ENCODE results near the gene GRID2.
"Not testable (repeated sequence)": the region's sequence is repeated elsewhere in the genome, so short reads cannot be mapped to it uniquely, and the experiment has no call there.

Gene GRID2

GRCh38 chr4:92303621-92304027 is at the start of gene GRID2:
Gene GRID2 (plus strand): TSS chr4:92303966.
- peaks cover 10% of the 10 kb centered on the region for H3K4me1 Mint-ChIP-seq
- H3K4me3 Mint-ChIP-seq = no peak within 1 kb of the TSS
- DNase-seq (no peak), ATAC-seq (no peak)
- peaks cover 0 to 7% of the 10 kb centered on the region in 2 donors for H3K9me3 Mint-ChIP-seq
- no peak within 1 kb of the TSS for H3K27ac Mint-ChIP-seq
- peaks cover 41% of the 10 kb centered on the region for H3K27me3 Mint-ChIP-seq

DNA sequence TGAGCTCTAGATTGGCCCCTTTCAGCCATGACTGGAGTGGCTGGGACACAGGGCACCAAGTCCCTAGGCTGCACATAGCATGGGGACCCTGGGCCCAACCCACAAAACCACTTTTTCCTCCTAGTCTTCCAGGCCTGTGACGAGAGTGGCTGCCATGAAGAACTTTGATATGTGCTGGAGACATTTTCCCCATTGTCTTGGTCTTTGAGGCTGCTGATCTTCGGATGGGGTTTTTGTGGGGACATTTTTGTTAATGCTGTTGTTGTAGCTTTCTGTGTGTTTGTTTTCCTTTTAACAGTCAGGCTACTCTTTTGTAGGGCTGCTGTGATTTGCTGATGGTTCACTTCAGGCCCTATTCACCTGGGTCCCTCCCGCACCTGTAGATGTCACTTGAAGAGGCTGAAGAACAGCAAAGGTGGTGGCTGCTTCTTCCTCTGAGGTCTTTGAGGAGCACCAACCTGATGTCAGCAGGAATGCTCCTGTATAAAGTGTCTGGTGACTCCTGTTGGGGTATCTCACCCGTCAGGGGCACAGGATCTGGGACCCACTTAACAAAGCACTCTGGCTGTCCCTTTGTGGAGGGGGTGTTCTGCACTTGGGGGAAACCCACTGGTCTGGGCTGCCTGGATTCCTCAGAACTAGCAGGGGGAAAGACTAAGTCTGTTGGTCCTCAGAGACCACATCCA is 49.6 kb upstream of the GRID2 start:
- no peak for DNase-seq
- Mint-ChIP-seq H3K4me1 (no peaks in the 10 kb centered on the region), H3K27ac (no peak overlapping the region), H3K27me3 (no peaks in the 10 kb centered on the region), H3K9me3 (peaks cover 6 to 16% of the 10 kb centered on the region in 2 donors), H3K4me3 (no peak overlapping the region)
- ATAC-seq = no peak

- no peak overlapping the region for H3K27ac Mint-ChIP-seq
- H3K27me3 Mint-ChIP-seq = no peaks in the 10 kb centered on the region
- no peak for ATAC-seq
- DNase-seq = no peak
- no peak overlapping the region for H3K4me3 Mint-ChIP-seq
- peaks cover 0 to 16% of the 10 kb centered on the region in 2 donors for H3K9me3 Mint-ChIP-seq
- no peaks in the 10 kb centered on the region for H3K4me1 Mint-ChIP-seq
These were observed 48.9 kb upstream of the GRID2 start for GRCh38 chr4:92254767-92255442.

DNA sequence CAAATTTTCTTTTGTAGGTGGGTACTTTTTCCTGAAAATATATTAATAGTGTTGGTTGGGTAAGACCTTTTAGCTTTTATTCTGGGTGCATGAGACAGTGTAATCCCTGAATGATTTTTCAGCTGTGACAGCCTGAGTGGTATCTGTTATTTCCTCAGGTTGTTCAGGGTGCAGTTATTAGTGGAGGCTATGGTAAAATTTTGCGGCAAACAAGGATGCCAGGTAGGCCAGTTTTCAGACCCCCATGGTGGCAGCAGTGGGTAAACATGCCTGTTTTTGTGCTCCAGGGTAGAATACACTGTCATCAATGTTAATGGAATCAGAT is 47.9 kb upstream of the GRID2 start:
- H3K27me3 Mint-ChIP-seq = no peaks in the 10 kb centered on the region
- no peak overlapping the region for H3K27ac Mint-ChIP-seq
- ATAC-seq (no peak), DNase-seq (no peak)
- H3K9me3 Mint-ChIP-seq = peaks cover 0 to 16% of the 10 kb centered on the region in 2 donors
- H3K4me3 Mint-ChIP-seq = no peak overlapping the region
- H3K4me1 Mint-ChIP-seq = no peaks in the 10 kb centered on the region

DNA sequence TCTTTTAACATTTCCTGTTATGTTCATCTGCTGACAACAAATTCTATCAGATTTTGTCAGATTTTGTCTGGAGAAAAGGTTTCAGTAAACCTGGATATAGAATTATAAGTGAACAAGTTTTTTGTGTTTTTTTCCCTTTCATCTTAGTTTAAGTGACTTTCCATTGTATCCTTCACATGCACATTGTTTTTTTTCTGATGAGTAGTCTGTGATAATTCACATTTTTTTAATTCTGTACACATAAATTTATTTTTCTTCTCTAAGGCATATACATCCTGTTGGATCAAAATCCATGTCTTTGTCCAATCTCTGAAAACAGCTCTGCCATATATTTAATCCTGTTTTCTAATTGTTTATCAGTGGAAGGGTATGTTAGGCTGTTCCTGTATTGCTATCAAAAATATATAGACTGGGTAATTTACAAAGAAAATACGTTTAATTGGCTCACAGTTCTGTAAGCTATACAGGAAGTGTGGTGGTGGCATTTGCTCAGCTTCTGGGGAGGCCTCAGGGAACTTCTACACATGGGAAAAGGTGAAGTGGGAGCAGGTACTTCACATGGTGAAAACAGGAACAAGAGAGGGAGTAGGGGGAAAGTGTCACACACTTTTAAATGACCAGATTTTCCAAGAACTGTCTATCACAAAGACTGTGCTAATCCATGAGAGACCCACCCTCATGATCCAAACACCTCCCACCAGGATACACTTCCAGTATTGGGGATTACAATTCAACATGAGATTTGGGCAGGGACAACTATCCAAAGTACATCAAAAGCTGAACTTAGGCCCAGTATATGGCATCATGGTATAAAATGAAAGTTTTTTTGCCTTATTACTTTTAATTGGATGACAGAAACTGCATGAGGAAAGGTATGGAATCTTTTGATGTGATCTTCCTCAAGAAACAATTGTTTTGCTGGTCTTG is 45.6 kb upstream of the GRID2 start:
- no peak overlapping the region for H3K4me3 Mint-ChIP-seq
- H3K27me3 Mint-ChIP-seq = no peaks in the 10 kb centered on the region
- H3K27ac Mint-ChIP-seq = no peak overlapping the region
- peaks cover 0 to 16% of the 10 kb centered on the region in 2 donors for H3K9me3 Mint-ChIP-seq
- ATAC-seq (no peak), DNase-seq (no peak)
- H3K4me1 Mint-ChIP-seq = no peaks in the 10 kb centered on the region

GRCh38 chr4:92261256-92261655 is 42.5 kb upstream of the GRID2 start:
- Mint-ChIP-seq H3K4me3 (no peak overlapping the region), H3K9me3 (peaks cover 0 to 4% of the 10 kb centered on the region in 2 donors), H3K27me3 (no peaks in the 10 kb centered on the region), H3K27ac (no peak overlapping the region), H3K4me1 (no peaks in the 10 kb centered on the region)
- DNase-seq (no peak), ATAC-seq (no peak)

DNA sequence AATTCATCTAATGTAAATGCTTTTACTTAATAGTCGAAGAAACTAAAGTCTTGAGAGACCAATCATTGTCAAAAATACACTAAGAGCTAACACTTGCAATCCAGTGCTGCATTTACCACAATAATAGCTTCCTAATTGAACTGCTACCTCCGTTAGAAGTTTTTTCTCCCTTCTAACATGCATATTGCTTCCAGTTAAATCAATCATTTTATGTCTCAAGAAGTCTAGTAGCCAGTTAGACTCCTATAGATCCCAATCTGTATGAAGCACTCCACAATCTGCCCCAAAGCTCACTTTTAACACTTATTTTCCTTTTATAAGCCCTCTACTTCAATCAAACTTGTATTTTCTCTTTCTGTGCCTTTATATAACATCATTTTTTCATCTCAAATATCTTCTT is 41.4 kb upstream of the GRID2 start:
- Mint-ChIP-seq H3K4me1 (no peaks in the 10 kb centered on the region), H3K27me3 (no peaks in the 10 kb centered on the region), H3K27ac (no peak overlapping the region), H3K4me3 (no peak overlapping the region), H3K9me3 (no peaks in the 10 kb centered on the region)
- no peak for DNase-seq
- ATAC-seq = no peak

GRCh38 chr4:92263010-92263409 is 40.8 kb upstream of the GRID2 start:
- no peak overlapping the region for H3K27ac Mint-ChIP-seq
- H3K4me3 Mint-ChIP-seq = no peak overlapping the region
- no peaks in the 10 kb centered on the region for H3K9me3 Mint-ChIP-seq
- no peak for ATAC-seq
- no peaks in the 10 kb centered on the region for H3K27me3 Mint-ChIP-seq
- no peaks in the 10 kb centered on the region for H3K4me1 Mint-ChIP-seq
- DNase-seq = no peak

DNA sequence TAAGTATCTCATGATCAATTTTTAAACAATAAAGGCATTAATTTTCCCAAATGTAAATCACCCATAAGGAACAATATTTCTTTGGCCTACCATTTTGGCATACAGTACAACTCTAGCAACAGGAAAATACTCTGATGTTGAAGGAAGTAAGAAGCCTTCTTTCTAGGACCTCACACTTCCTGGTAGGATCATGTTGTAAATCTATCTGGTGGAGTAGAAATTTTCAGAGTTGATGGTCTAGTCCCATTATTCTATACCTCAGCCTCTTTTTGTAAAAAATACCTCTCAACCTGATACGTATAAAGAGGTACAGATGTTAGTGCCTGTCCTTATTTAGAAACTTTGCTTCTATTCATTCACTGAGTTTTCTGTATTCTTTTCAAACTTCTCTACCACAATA is 40.2 kb upstream of the GRID2 start:
- H3K4me1 Mint-ChIP-seq = no peaks in the 10 kb centered on the region
- no peak overlapping the region for H3K4me3 Mint-ChIP-seq
- H3K27ac Mint-ChIP-seq = no peak overlapping the region
- no peaks in the 10 kb centered on the region for H3K9me3 Mint-ChIP-seq
- DNase-seq = no peak
- no peak for ATAC-seq
- H3K27me3 Mint-ChIP-seq = no peaks in the 10 kb centered on the region

- Mint-ChIP-seq H3K4me1 (no peaks in the 10 kb centered on the region), H3K9me3 (no peaks in the 10 kb centered on the region), H3K27me3 (no peaks in the 10 kb centered on the region), H3K4me3 (no peak overlapping the region), H3K27ac (no peak overlapping the region)
- DNase-seq (no peak), ATAC-seq (no peak)
These were observed 39.6 kb upstream of the GRID2 start for GRCh38 chr4:92264163-92264562.

DNA sequence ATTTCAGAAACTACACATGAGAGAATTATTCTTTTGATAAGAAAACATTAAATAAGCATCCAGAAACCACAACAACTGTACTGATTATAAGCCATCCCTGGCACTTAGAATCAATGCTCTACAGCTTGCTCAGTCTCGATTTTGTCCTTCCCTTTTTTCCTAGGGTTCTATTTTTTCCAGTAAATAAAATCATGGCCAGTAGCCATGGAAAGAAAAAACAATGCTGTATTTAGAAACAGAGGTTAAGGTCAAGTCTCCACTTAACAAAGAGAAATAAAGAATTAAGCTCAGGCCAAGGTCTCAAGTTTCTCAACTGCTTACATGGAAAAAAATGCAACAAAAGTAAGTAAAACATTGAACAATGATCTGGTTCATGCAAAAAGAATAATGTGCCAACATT is 38.7 kb upstream of the GRID2 start:
- H3K4me1 Mint-ChIP-seq = no peaks in the 10 kb centered on the region
- no peak overlapping the region for H3K27ac Mint-ChIP-seq
- no peaks in the 10 kb centered on the region for H3K27me3 Mint-ChIP-seq
- DNase-seq (no peak), ATAC-seq (no peak)
- no peaks in the 10 kb centered on the region for H3K9me3 Mint-ChIP-seq
- H3K4me3 Mint-ChIP-seq = no peak overlapping the region

- Mint-ChIP-seq H3K27ac (no peak overlapping the region), H3K4me1 (no peaks in the 10 kb centered on the region), H3K27me3 (no peaks in the 10 kb centered on the region), H3K9me3 (peaks cover 0 to 4% of the 10 kb centered on the region in 2 donors), H3K4me3 (no peak overlapping the region)
- DNase-seq (no peak), ATAC-seq (no peak)
These were observed 38.0 kb upstream of the GRID2 start for GRCh38 chr4:92265798-92266197.

DNA sequence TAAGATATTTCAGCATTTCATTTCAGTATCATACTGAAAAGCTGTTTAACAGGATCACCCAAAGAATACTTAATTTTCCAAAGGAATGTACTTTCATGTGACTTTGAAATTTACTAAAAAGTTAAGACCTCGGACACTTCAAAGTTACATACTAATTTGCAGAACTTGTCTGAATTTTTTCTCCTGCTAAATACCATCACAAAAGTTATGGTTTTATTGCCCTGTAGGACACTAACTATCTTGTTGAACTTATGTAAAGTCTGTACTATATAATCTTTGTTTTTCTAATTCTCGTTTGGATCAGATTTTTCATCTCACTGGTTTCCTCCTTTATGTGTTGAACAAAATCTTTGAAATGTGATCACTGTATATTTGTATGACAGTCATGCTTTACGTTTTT is 37.2 kb upstream of the GRID2 start:
- Mint-ChIP-seq H3K4me1 (no peaks in the 10 kb centered on the region), H3K9me3 (peaks cover 4% of the 10 kb centered on the region in 2 donors), H3K27ac (no peak overlapping the region), H3K4me3 (no peak overlapping the region), H3K27me3 (no peaks in the 10 kb centered on the region)
- ATAC-seq (no peak), DNase-seq (no peak)

DNA sequence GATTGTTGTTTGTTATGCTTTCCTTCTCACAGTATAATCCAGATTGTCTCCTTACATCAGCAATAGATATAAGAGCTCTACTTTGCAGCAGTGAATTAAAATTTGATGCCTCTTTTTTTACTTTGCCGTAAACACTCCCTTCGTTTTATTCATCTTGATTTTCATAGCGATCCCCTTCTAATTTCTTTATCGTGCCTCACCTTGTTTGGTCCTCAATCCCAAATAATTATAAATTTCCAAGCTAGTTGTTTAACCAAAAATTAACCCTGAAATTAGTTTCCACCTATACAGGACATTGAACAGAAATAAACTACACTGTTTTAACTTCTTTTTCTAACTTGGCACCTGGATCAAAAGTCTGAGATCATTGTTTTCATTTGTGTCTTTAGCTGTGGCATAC is 35.1 kb upstream of the GRID2 start:
- no peak for DNase-seq
- Mint-ChIP-seq H3K4me3 (no peak overlapping the region), H3K9me3 (peaks cover 4% of the 10 kb centered on the region in 2 donors), H3K27me3 (no peaks in the 10 kb centered on the region), H3K27ac (no peak overlapping the region), H3K4me1 (no peaks in the 10 kb centered on the region)
- no peak for ATAC-seq

GRCh38 chr4:92270908-92271307 is 32.9 kb upstream of the GRID2 start:
- Mint-ChIP-seq H3K9me3 (peaks cover 4% of the 10 kb centered on the region in 2 donors), H3K27ac (no peak overlapping the region), H3K4me1 (no peaks in the 10 kb centered on the region), H3K27me3 (no peaks in the 10 kb centered on the region), H3K4me3 (no peak overlapping the region)
- DNase-seq = no peak
- no peak for ATAC-seq

- H3K4me3 Mint-ChIP-seq, H3K9me3 Mint-ChIP-seq, H3K4me1 Mint-ChIP-seq, H3K27ac Mint-ChIP-seq, ATAC-seq, H3K27me3 Mint-ChIP-seq, DNase-seq: not testable (repeated sequence)
These were observed 32.2 kb upstream of the GRID2 start for GRCh38 chr4:92271551-92271950.
